Mucosa of rectum (tissue), 2 donors: Measurements from ENCODE around the gene RBMS1.

ENCODE experiments used
- H3K27ac ChIP-seq, 2 donors: one replicate each; pipeline ENCODE4 v1.7.0; 2013; ENCODE audit warnings: inconsistent platforms in 2 of 2, low read depth in 2 of 2, low read length in 2 of 2
- H3K27me3 ChIP-seq, 2 donors: one replicate each; pipeline ENCODE4 v1.7.0; 2013; ENCODE audit warnings: low read length in 2 of 2; ENCODE audit not compliant: control insufficient read depth in 2 of 2, insufficient read depth in 2 of 2
- H3K36me3 ChIP-seq, 2 donors: one replicate each; pipeline ENCODE4 v1.7.0; 2013; ENCODE audit warnings: low read length in 2 of 2; ENCODE audit not compliant: control insufficient read depth in 2 of 2, insufficient read depth in 2 of 2
- H3K4me1 ChIP-seq, 2 donors: one replicate each; pipeline ENCODE4 v1.7.0; 2013; ENCODE audit warnings: low read length in 2 of 2, mild to moderate bottlenecking in 1 of 2; ENCODE audit not compliant: control insufficient read depth in 2 of 2, insufficient read depth in 2 of 2
- H3K4me3 ChIP-seq, 2 donors: one replicate each; pipeline ENCODE4 v1.7.0; 2013; ENCODE audit warnings: low read length in 2 of 2
- H3K9ac ChIP-seq, 2 donors: one replicate each; pipeline ENCODE4 v1.7.0; 2013; ENCODE audit warnings: low read length in 2 of 2, low read depth in 1 of 2, mild to moderate bottlenecking in 1 of 2
- H3K9me3 ChIP-seq, 2 donors: one replicate each; pipeline ENCODE4 v1.7.0; 2013; ENCODE audit warnings: low read length in 2 of 2; ENCODE audit not compliant: control insufficient read depth in 2 of 2
- donor health status: healthy.
- donor health status: Normal muscosa, but diverticular disease.

Gene RBMS1

DNA sequence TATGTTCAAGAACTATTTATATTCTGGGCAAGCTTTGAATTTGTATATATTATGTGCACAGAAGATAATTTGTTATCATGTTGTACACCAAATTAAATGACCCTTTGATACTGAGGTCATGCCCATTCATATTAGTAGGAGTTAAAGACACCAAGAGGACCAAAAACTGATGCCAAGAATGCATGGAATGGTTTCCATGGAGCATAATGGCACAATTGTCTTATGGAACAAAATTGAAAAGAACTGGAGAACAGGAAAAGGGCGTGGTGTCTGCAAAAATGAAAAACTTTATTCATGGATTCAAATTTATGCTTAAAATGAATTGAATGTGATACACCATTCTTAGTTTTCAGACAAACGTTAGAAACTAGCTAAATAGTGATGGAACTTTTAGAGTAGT lies 24.1 kb upstream of the RBMS1 start:
- Histone ChIP-seq H3K9ac (no peak overlapping the region), H3K27me3 (no peaks in the 10 kb centered on the region)

DNA sequence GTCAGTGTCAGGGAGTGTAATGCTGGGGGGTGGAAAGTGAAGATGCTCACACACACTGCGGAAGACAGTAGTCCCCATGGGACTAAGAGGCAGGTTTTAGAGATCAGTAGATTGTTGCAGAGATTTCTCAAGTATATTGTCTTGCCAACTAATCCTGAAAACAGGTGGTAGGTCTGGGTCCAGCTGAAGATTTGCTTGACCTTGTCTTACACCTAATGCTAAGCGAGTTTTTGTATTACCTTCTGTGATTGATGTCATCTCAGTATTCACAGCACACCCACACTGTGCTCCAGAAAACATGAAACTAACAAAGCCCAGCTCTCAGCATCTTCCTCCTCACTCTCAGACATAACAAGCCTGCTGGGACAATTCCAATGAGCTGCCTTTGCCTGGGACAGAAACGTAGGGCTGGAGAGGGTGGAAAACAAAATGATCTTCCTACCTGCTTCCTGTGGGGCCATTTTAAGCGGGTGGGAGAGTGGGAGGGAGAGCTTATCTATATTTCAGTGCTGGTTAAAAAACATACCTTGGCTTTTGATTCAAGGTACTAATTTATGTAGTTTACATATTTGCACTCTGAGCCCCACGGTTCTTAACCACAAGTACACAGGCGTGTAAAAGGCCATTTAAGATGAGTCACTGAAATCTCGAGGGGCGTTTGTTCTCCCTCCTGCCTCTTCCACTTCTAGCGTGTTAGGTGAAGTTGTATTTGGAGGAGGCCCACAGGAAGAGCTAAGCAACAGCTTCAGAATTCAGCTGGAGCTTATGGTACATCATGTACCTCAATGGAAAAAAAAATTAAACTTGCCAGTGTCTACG lies 23.1 kb upstream of the RBMS1 start:
- H3K9ac ChIP-seq: no peak overlapping the region
- H3K27me3 ChIP-seq: no peaks in the 10 kb centered on the region
- no peak overlapping the region for H3K4me3 ChIP-seq
- H3K9me3 ChIP-seq: no peaks in the 10 kb centered on the region
- H3K4me1 ChIP-seq: no peaks in the 10 kb centered on the region
- no peaks in the 10 kb centered on the region for H3K36me3 ChIP-seq
- H3K27ac ChIP-seq: no peak overlapping the region

More for the DNA sequence above, 24.1 kb upstream of the RBMS1 start:
- H3K4me1 ChIP-seq: no peaks in the 10 kb centered on the region
- H3K36me3 ChIP-seq: no peaks in the 10 kb centered on the region
- no peak overlapping the region for H3K27ac ChIP-seq
- no peak overlapping the region for H3K4me3 ChIP-seq
- no peaks in the 10 kb centered on the region for H3K9me3 ChIP-seq

DNA sequence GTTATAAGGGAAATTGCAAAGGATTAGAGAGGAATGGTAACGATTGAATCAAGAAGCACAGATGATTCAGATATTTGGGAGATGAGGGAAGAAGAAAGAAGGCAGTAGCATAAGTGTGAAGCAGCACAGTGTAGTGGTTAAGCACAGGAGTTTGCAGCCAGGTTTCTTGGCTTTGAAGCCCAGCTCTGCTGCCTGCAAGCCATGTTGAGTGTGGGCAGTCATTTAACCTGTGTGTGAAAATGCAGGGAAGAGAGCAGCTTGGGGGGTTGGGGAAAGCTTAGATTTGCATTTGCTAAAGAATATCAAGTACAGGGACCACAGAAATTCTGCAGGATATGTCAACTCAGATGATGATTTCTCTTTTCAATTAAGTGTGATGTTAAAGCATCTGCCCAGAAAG lies 21.5 kb upstream of the RBMS1 start:
- no peaks in the 10 kb centered on the region for H3K27me3 ChIP-seq
- H3K27ac ChIP-seq: no peak overlapping the region
- no peak overlapping the region for H3K9ac ChIP-seq
- no peaks in the 10 kb centered on the region for H3K9me3 ChIP-seq
- no peak overlapping the region for H3K4me3 ChIP-seq
- no peaks in the 10 kb centered on the region for H3K36me3 ChIP-seq
- no peaks in the 10 kb centered on the region for H3K4me1 ChIP-seq

- Histone ChIP-seq H3K27me3 (no peaks in the 10 kb centered on the region), H3K9ac (no peak overlapping the region), H3K36me3 (no peaks in the 10 kb centered on the region), H3K4me3 (no peak overlapping the region), H3K27ac (no peak overlapping the region), H3K4me1 (no peaks in the 10 kb centered on the region), H3K9me3 (no peaks in the 10 kb centered on the region)
These were observed 19.5 kb upstream of the RBMS1 start for GRCh38 chr2:160513120-160513519.

DNA sequence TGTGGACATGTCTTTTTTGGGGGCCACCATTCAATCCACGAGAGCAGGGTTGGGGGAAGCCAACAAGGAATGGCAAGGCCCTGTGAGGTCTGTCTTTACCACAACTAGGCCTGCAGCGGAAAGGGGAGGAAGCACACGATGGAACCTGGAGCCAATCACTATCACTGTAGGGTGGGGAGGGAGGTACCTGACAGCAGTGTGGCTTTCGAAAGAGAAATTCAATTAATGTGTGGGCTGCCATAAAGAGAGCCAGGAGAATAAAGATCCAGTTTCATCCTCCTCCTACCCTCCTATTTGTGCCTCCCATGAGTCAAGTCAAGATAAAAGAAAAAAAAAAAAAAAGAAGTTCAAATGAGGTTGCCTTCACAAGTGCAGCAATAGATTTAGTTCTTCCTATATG lies 18.9 kb upstream of the RBMS1 start:
- H3K9ac ChIP-seq: no peak overlapping the region
- no peak overlapping the region for H3K4me3 ChIP-seq
- no peak overlapping the region for H3K27ac ChIP-seq
- no peaks in the 10 kb centered on the region for H3K36me3 ChIP-seq
- no peaks in the 10 kb centered on the region for H3K9me3 ChIP-seq
- H3K4me1 ChIP-seq: no peaks in the 10 kb centered on the region
- no peaks in the 10 kb centered on the region for H3K27me3 ChIP-seq

GRCh38 chr2:160510617-160511016 lies 17.0 kb upstream of the RBMS1 start:
- no peak overlapping the region for H3K27ac ChIP-seq

DNA sequence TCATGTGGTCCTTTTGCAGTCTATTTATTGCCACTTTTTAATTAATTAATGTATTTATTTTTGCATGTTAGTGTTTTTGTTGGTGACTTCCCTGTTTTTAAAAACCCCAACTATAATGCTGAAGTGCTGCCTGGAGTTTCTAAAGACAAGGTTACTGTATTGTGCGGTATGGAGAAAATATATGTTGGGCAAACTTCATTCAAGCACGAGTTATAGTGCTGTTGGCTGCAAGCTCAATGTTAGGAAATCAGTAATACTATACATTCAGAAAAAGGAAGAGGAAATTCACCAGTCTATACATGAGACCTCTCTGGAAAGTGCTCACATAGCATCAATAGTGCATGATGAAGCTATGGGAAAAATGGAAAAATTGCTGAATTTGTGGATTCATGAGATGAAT lies 15.4 kb upstream of the RBMS1 start:
- H3K27ac ChIP-seq: no peak overlapping the region
- no peaks in the 10 kb centered on the region for H3K36me3 ChIP-seq
- H3K27me3 ChIP-seq: no peaks in the 10 kb centered on the region
- no peak overlapping the region for H3K9ac ChIP-seq
- H3K9me3 ChIP-seq: no peaks in the 10 kb centered on the region
- H3K4me1 ChIP-seq: no peaks in the 10 kb centered on the region
- H3K4me3 ChIP-seq: no peak overlapping the region

More at GRCh38 chr2:160510617-160511016, 17.0 kb upstream of the RBMS1 start:
- H3K9me3 ChIP-seq: no peaks in the 10 kb centered on the region
- H3K36me3 ChIP-seq: no peaks in the 10 kb centered on the region
- no peaks in the 10 kb centered on the region for H3K4me1 ChIP-seq
- no peak overlapping the region for H3K4me3 ChIP-seq
- H3K27me3 ChIP-seq: no peaks in the 10 kb centered on the region
- no peak overlapping the region for H3K9ac ChIP-seq

GRCh38 chr2:160507464-160507863 lies 13.9 kb upstream of the RBMS1 start:
- no peak overlapping the region for H3K9ac ChIP-seq
- H3K36me3 ChIP-seq: no peaks in the 10 kb centered on the region
- H3K27me3 ChIP-seq: no peaks in the 10 kb centered on the region
- H3K9me3 ChIP-seq: no peaks in the 10 kb centered on the region
- H3K4me1 ChIP-seq: no peaks in the 10 kb centered on the region
- H3K4me3 ChIP-seq: no peak overlapping the region
- H3K27ac ChIP-seq: no peak overlapping the region

GRCh38 chr2:160507046-160507407 lies 13.4 kb upstream of the RBMS1 start:
- Histone ChIP-seq H3K36me3 (no peaks in the 10 kb centered on the region), H3K27me3 (no peaks in the 10 kb centered on the region), H3K4me1 (no peaks in the 10 kb centered on the region), H3K27ac (no peak overlapping the region), H3K9me3 (no peaks in the 10 kb centered on the region), H3K4me3 (no peak overlapping the region), H3K9ac (no peak overlapping the region)

- Histone ChIP-seq H3K4me3 (no peak overlapping the region), H3K9ac (no peak overlapping the region), H3K9me3 (no peaks in the 10 kb centered on the region), H3K27ac (no peak overlapping the region), H3K27me3 (no peaks in the 10 kb centered on the region), H3K36me3 (no peaks in the 10 kb centered on the region), H3K4me1 (no peaks in the 10 kb centered on the region)
These were observed 12.9 kb upstream of the RBMS1 start for GRCh38 chr2:160506371-160507045.
